ENCODE data around the gene GLRX3.

DNA sequence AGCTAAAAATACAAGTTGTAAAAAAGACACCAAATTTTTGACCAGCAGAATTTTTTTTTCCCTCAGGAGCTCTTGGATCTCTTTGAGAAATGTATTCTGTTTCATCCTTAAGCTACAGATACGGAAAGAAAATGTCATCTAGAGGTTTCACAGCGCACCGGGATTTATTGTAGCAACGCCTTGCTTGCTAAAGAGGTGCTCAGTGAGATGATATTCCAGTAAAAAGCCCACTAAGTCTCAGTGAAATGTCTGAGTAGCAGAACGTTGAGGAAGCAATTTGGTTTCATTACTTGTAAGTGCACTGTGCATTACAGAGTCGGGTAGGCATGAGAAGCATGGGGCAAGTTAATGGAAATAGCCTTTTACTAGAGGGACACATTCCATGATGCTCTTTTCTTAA lies 62.5 kb downstream of the GLRX3 start:
- TF ChIP-seq POLR2A (IDR thresholded peaks at IDR 0.05), result no peak
- TF ChIP-seq, protein P1, sequence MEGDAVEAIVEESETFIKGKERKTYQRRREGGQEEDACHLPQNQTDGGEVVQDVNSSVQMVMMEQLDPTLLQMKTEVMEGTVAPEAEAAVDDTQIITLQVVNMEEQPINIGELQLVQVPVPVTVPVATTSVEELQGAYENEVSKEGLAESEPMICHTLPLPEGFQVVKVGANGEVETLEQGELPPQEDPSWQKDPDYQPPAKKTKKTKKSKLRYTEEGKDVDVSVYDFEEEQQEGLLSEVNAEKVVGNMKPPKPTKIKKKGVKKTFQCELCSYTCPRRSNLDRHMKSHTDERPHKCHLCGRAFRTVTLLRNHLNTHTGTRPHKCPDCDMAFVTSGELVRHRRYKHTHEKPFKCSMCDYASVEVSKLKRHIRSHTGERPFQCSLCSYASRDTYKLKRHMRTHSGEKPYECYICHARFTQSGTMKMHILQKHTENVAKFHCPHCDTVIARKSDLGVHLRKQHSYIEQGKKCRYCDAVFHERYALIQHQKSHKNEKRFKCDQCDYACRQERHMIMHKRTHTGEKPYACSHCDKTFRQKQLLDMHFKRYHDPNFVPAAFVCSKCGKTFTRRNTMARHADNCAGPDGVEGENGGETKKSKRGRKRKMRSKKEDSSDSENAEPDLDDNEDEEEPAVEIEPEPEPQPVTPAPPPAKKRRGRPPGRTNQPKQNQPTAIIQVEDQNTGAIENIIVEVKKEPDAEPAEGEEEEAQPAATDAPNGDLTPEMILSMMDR (IDR thresholded peaks at IDR 0.05), result no peak

All from tibial nerve (tissue), 3 donors.